Cortex of kidney (tissue), 1 donor: ENCODE data around the gene GASK1A.

ENCODE experiments used
- DNase-seq: peaks from one replicate; lab custom pipeline; 2025; lab: John Stamatoyannopoulos, UW

Gene GASK1A

DNA sequence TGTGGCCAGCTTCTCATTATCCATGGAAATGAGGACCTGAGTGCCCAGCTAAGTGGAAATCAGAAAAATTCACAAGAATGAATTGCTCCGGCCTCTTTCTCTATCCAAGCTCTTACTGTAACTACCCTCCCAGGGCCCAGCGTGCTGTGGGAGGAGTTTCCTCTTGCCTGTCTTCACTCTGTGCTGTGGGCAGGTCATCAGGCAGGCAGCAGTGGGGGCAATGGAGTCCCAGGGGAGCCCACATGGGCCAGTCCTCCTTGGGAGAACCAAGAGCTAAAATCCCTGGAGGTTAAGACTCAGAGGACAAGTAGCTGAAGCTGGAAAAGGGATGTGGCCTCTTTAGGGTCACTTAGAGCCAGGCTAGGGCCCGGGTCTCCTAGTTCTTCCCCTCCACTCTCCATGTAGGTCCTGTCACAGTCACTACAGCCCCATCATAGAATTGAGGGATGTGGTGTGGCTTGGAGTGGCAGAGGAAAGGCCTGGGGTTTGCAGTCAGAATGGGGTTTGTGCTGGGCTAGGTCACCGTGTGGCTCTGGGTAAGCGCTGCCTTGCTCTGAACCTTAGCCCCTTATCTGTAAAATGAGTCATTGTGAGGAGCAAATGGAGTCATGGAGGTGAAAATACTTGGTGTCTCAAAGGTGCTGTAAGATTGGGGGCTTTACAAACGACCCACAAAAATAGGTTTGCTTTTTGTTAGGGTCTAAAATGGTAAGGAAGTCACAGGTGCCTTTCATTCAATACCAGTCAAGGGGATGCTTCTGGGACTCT lies 3.7 kb downstream of the GASK1A start:
- DNase-seq, result no peak

DNA sequence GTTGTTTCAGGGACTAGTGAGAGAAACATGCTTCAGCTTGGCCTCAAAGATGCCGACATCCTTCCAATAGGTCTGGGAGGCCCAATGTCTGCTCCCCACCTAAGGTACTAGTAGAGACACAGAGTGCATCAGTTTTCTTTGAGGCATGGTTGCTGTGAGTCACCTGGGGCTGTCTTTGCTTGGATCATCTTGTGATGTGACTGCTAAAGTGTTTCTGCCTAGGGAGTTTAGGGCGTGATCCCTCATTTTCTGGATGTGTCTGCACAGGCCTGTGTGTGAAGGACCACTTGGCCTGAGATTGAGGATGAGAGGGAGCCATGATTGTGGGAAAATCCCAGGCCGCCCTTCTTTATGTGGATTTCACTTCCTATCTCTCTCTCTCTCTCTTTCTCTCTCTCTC lies 4.8 kb downstream of the GASK1A start:
- DNase-seq, result no peak

DNA sequence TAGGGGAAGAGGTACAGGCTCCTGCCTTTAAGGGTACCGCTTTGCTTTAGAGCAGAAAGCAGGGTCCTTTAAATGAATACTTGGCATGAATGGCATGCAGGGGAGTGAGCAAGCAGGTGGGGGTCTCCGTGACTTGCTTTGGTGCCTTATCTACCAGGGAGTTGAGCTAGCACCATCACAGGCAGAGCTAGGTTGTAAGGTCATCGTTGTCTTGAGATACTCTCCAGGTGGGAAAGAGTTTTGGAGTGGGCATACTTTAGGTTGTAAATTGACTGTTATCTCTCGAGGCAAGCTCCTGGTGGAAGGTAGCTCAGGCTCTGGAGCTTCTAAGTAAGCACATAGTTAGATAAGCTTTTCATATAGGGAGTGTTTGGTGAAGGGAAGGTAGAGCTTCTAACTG lies 5.6 kb downstream of the GASK1A start:
- no peak for DNase-seq

DNA sequence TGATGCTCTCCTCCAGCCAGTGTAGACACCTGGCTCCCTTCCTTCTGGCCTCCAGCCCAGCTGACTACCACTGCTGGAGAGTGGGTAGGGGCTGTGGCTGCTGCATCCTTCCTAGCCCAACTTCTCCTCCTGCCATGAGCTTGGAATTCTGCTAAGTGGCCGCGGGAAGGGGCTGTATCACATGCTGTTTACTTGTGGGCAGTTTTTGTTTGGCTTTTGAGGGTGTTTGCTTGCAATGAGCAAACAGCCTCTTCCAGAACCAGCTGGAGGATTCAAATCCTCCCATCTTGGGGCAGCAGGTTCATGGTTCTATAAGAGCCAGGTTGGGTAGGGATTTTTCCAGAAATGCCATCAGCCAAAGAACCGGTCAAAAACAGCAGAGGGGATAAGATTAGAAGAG lies 9.0 kb downstream of the GASK1A start:
- DNase-seq, result no peak

- DNase-seq, result no peak
These were observed 9.5 kb downstream of the GASK1A start for GRCh38 chr3:42988566-42988965.

GRCh38 chr3:42991341-42992315 lies 12.5 kb downstream of the GASK1A start:
- no peak for DNase-seq

DNA sequence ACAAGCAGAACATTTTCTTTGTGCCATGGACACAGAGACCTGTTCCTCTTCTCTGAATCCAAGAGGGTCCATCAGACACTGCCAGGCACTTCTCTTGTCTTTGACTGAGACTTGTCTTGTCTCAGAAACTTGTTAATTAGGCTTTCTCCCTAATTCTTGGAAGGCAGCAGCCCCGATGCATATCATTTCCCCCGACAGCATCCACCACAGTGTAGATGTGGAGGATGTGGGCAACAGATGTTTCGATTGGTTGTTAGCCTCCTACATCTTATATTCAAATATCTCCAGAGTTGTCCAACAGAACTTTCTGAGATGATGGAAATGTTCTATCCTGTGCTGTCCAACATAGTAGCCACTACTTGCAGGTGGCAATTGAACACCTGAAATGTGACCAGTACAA lies 15.5 kb downstream of the GASK1A start:
- DNase-seq, result no peak

DNA sequence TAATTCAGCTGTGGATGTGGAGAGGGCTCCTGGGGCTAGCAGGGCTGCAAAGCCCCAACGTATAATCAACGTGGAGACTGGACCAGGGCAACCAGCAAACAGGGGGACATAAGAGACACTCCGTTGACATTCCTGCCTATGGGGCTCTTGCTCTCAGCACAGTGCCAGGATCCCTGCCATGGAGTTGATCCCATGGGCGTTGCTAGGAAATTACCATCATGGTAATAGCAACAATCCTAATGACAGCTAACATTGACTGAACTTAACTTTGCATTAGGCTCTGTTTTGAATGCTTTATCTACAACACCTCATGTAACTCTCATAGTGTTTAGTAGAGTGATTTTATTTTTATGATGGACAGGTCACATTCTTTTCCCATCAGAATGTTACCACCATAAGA lies 16.9 kb downstream of the GASK1A start:
- DNase-seq, result no peak

DNA sequence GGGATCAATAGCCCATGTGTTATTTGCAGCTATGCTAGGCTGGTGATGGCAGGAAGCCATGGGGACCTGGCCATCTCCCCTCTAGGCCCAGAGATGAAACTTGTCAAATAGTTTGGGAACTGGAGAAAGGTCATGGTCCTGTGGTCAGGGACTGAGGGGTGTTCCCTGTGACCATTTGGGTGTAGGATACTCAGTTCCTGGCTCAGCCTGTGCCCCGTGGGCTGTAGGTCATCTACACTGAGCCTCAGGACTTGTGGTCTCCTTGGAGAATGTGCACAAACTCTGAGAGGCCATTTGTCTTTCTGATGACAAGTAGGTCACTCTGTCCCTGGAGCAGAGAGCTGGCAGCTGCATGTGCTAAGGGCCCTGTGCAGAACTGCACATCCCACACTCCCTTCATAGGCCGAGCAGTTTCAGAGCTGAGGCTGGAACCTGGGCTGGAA lies 17.5 kb downstream of the GASK1A start:
- DNase-seq, result no peak

- no peak for DNase-seq
These were observed 20.1 kb downstream of the GASK1A start for GRCh38 chr3:42999212-42999611.

DNA sequence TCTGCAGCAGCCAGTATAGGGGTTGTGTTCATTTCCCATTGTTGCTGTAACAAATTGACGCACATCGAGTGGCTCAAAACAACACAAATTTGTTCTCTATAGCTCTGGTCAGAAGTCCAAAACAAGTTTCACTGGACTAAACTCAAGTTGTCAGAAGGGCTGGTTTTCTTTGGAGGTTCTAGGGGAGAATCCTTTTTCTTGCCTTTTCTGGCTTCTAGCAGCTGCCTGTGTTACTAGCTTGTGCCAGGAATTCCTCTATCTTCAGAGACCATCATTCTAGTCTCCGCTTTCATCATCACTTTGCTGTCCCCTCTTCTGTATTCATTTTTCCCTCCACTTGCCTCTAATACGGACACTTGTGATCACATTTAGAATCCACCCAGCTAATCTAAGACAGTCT lies 20.5 kb downstream of the GASK1A start:
- no peak for DNase-seq

GRCh38 chr3:43000387-43000786 lies 21.3 kb downstream of the GASK1A start:
- no peak for DNase-seq

DNA sequence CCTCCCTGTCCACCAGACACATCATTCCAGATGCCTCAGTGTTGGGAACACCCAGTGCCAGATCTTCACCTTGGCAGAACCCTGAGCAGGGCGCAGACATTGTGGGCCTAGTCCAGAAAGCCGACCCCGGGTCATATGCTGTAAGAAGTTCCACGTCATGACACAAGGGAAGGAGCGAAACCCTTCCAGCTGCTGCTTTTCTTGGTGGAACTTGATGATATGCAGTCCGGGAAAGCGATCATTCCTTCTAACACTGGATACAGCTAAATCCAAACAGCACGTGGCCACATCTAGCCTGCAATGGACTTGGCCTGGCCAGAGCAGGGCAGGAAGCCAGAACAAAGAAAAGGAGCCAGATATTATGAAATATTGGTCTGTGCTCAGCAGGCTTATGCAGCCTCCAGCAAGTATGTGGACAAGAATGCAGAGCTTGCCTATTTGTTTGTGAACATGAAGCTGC lies 22.0 kb downstream of the GASK1A start:
- no peak for DNase-seq

- DNase-seq, result no peak
These were observed 22.5 kb downstream of the GASK1A start for GRCh38 chr3:43001556-43002121.

GRCh38 chr3:43004282-43004681 lies 25.2 kb downstream of the GASK1A start:
- DNase-seq, result no peak

DNA sequence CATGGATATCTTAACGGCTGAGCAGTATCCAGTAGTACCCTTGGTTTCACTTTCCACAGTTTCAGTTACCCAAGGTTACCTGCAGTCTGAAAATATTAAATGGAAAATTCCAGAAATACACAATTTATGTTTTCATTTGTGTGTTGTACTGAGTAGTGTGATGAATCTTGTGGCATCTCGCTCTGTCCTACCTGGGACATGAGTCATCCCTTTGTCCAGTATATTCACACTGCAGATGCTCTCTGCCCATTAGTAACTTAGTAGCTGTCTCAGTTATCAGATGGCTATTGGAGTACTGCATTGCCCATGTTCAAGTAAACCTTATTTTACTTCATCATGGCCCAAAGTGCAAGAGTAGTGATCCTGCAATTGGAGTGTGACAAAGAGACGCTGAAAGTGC lies 26.1 kb downstream of the GASK1A start:
- DNase-seq, result no peak

DNA sequence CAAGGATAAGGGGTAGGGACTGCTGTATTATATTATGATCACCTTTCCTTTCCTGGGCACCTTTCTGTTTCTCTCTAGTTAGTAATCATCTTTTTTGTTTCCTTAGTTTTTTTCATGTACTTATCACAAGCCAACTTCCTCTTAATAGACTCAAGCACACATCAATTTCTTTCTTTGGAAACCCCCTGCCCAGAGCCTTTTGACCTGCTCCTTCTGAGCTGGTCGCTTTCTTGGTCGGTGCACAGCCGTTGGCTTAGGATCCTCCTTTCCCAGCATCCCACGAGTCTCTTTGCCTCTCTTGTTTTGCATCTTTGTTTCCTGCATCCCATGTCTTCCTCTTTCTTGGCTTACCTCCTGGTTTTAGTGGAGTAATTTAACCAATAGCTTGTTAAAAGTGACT lies 26.9 kb downstream of the GASK1A start:
- DNase-seq, result no peak

DNA sequence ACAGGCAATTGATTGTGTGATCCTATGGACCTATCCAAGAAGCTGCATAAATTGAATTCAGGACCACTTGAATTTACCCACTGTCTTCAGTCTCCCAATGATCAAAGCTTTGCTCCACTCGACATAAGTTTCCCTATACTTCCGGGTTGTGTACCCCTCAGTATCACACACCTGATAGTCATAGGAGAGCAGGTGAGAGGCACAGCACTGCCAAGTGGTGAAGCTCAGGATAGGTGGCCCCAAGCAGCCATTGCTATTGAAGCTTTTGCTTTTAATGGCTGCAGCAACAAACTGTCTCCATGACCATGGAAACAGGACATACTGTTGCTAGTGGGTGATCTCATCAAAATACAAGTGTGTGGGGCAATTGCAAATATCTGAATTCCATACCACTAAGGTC lies 27.7 kb downstream of the GASK1A start:
- DNase-seq, result no peak

DNA sequence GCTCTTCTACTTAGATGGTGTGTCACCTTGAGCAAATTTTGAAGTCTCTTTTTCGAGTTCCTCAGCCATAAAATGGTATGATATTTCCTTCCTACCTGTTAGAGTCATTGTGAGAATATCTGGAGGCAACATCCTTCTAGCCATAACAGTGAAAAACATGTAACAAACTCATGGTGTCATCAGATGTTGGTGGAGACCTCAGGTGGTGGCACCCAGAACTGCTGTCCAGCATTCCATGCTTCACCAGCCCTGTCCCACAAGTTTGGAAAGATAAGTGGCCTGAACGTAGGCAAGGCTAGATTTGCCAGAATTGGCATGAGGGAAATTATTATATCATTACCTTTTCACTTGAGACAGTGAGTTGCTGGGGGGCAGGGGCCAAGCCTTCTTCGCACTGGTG lies 30.4 kb downstream of the GASK1A start:
- no peak for DNase-seq

- no peak for DNase-seq
These were observed 31.5 kb downstream of the GASK1A start for GRCh38 chr3:43010638-43011037.

DNA sequence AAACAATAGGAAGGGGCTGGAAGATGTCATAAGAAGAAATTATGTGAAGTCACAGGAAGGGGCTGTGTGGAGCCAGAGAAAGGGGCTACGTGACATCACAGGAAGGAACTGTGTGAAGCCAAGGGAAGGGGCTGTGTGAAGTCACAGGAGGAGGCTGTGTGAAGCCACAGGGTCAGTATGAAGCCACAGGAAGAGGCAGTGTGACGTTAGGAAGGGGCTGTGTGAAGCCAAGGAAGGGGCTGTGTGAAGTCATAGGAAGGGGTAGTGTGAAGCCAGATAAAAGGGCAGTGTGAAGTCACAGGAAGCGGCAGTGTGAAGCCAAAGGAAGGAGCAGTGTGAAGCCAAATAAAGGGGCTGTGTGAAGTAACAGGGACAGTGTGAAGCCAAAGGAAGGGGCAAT lies 32.5 kb downstream of the GASK1A start:
- DNase-seq, result no peak

- no peak for DNase-seq
These were observed 33.1 kb downstream of the GASK1A start for GRCh38 chr3:43012174-43012573.

- no peak for DNase-seq
These were observed 34.1 kb downstream of the GASK1A start for GRCh38 chr3:43013256-43013655.
